ENCODE results near the gene LIPC.

The LIPC gene

DNA sequence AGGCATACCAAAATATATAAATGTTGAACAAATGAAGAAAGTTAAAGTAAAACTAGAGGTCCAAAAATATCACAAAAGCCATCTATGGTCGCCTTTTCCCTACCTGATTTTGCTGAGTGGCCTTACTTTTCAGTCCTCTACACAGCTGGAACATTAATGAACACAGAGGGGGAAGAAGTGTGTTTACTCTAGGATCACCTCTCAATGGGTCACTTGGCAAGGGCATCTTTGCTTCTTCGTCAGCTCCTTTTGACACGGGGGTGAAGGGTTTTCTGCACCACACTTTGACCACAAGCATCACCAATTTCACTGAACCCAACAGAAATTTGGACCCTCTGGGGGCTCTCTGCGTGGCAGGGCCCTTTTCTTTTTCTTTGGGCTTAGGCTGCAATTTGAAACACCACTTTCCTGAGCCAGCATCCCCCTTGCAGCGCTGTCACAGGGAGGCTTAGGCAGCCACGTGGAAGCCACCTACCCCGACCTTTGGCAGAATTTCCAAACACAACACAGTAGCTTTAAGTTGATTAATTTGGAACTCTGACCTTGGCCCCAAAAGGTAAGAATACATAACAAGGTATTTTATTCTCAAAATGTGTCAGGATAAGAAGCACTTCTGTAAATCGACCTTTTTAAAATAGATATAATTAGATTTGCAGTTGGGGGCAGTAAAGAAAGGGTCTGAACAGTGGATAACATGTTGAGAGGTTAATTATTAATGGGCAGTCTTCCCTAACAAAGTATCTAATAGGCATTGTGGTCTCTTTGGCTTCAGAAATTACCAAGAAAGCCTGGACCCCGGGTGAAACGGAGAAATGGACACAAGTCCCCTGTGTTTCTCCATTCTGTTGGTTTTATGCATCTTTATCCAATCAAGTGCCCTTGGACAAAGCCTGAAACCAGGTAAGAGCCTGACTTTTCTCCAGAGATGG lies at the start of gene LIPC:
Gene LIPC, plus strand, starts transcription at position 771 of the 929 bp plus-strand sequence. Its CDS starts 42 bp downstream, at position 813.
- DNase-seq, result no peak

DNA sequence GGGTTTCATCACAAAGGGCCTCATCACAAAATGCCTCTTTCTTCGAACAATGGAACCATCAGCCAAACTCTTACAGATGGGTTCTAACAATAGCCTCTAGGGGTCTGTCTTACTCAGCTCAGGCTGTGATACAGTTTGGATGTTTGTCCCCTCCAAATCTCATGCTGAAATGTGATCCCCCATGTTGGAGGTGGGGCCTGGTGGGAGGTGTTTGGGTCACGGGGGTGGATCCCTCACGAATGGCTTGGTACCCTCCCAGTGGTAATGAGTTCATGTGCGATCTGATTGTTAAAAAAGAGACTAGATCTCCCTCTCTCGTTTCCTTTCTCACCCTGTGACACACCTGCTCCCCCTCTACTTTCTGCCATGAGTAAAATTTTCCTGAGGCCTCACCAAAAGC lies 47.9 kb upstream of the LIPC start:
- no peak for DNase-seq

GRCh38 chr15:58384667-58385066 lies 47.1 kb upstream of the LIPC start:
- no peak for DNase-seq

- no peak for DNase-seq
Observed at GRCh38 chr15:58386081-58386480, 45.7 kb upstream of the LIPC start.

DNA sequence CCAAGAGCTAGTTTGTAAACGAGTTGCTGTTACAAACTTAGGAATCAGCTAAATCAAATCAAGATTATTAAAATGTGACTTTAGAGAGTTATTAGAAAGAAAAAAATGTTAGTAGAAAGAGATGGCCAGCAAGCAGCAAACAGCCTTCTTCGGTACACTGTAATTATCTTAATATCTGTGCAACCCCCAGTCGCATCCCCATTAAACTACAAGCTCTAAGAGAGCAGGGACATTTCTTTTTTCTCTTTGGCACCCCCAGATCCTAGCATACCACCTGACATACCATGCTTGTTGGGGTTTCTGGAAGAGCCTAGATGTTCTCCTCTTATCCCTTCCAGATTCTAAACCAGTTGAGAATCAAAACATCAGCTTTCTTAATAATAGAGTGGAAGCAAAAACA lies 45.1 kb upstream of the LIPC start:
- DNase-seq, result no peak

- DNase-seq, result no peak
Observed at GRCh38 chr15:58387130-58387529, 44.7 kb upstream of the LIPC start.

DNA sequence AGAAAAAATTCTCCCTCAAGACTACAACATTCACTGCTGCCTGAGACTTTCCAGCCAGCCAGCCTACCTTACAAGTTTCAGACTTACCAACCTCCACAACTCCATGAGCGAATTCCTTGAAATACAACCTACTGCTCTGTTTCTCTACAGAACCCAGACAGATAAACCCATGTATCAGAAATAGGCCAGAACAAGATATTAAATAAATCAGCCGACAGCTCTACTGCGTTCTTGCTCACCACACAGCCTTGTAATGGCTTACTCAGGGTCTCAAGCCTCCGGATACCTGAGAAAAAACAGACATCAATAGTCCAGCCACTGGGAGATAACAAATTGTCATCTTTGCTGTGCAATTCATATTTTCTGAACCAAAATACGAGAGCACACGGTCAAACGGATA lies 43.6 kb upstream of the LIPC start:
- DNase-seq, result no peak

GRCh38 chr15:58390118-58390517 lies 41.7 kb upstream of the LIPC start:
- no peak for DNase-seq

GRCh38 chr15:58390655-58391054 lies 41.1 kb upstream of the LIPC start:
- DNase-seq, result no peak

DNA sequence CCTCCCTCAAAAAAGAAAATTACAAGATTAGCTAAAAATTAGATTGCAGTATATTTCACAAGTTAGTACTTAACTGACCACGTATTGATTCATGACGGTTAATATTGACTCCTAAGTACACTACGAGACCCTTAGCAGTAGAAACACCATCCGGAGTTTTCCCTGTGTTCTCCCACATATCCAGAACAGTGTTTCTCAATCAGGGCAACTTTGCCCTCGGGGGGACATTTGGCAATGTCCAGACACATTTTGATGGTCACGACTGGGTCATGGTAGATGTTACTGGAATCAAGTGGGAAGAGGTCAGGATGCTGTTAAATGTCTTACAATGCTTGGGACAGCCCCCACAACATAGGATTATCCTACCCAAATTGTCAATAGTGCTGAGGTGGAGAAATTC lies 40.7 kb upstream of the LIPC start:
- no peak for DNase-seq

DNA sequence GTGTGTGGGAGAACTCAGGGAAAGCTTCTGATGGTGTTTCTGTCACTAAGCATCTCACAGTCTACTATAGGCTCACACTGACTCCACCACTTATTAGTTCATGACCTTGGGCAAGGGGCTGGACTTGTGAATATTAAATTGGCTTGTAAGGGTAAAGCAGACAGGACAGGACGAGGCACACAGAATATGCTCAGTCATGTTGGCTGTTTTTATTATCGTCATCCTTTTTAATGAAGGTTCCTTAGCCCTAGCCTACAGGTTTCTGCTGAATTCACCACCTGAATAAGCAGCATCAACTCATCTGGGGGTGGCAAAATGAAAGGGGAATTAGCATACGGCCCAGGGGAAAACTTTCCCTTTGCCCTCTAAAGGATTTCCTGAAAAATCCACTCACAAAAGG lies 39.6 kb upstream of the LIPC start:
- no peak for DNase-seq

- no peak for DNase-seq
Observed at GRCh38 chr15:58392611-58393161, 39.1 kb upstream of the LIPC start.

DNA sequence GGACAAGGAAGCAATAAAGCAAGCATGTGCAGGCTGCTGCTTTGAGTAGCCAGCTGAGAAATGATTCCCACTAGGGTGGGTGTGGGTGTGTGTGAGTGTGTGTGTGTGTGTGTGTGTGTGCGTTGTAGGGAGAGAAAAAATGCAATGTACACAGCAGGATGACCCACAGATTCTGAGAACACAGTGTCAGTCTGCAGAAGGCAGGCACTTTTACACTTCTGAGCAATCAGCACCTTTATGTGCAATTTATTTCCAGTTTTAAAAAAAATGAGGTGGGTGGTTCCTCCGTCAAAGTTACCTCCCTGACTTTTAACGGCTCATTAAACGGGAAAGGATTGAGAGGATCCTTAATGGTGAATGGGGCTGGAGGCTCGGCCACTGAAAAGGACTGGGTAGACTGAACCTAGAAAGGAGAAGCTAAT lies 38.5 kb upstream of the LIPC start:
- no peak for DNase-seq

DNA sequence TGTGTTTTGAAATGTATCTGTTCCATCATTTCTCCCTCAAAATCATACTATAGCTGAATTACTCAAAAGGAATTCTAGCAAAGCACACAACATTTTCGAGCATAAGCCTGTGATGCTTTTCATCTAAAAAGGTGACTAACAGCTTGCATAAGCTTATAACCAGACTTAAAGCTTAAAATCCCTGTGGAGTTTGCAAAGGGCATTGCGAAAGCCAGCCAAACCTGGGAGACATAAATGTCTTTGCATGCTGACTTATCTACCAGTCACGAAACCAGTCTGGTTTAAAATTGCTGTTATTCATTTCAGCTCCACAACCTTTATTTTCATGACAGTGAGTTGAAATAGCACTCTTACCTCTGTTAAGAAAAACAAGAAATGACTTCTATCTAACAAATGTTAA lies 35.6 kb upstream of the LIPC start:
- no peak for DNase-seq

DNA sequence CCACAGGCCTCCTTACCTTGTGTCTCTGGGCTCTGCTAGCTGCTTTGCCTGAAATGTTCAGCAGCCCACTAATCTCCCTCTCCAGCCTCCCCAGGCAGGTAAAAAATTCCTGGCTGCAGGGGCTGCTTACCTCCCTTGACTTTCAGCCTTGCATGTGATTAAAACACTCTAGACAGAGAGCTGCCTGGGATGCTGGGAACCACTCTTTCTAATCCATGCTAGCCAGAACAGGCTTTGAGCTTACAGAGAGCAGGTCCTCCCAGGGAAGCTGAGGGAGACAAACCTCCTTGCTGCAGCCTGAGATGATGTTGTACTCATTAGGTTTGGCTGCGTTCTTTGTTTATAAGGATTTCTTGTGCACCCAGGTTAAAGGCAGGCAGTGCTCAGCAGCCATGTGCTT lies 33.7 kb upstream of the LIPC start:
- DNase-seq, result no peak

GRCh38 chr15:58398643-58399042 lies 33.1 kb upstream of the LIPC start:
- no peak for DNase-seq

- DNase-seq, result no peak
Observed at GRCh38 chr15:58399739-58400138, 32.1 kb upstream of the LIPC start.

- DNase-seq, result no peak
Observed at GRCh38 chr15:58401276-58401675, 30.5 kb upstream of the LIPC start.

DNA sequence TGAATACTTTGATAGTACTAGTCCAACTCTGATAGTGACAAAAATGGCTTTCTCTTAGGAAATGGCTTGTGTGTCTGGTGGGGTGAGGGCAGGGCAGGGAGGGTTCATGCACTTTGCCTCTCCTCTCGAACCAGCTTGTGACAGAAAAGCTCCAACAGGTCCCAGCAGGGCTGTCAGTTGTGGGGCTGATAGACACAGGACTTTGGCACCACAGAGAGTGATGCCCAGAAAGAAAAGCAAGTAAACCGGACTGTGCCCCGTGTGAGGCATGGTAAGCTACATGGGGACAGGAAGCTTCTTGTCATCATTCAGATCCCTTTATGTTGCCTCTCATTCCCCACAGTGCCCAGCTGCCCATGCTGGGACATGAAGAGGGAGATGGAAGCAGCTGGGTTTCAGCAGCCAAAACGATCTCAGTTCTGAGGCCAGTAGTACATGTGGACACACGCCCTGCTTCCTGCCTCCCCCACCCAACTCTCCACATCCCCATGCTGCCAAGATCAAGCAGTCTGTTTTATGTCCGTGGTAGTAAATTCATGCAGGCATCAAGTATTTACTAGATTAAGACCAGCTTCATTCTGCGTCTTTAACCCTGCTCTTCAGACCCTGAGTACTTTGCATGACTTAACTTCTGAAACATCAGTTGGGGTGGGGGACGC lies 29.7 kb upstream of the LIPC start:
- DNase-seq, result no peak

DNA sequence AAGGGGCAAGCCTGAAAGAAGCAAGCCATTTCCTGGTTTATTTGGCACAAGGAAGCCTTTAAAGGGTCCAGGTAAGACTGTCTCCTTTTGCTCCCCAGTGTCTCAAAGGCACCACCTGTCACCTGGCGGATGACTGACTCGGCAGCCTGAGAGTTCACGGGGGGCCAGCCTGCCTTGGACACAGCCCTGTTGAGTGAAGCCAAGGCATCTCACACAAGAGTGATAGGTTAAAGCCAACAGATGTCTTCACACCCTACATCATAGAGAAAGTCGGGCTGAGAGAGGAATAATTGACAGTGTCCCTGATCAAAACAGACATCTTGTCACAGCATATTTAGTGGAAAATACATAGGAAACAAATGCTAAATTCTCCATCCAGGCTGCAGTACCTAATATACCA lies 28.2 kb upstream of the LIPC start:
- DNase-seq, result no peak

- DNase-seq, result no peak
Observed at GRCh38 chr15:58404020-58404419, 27.8 kb upstream of the LIPC start.

DNA sequence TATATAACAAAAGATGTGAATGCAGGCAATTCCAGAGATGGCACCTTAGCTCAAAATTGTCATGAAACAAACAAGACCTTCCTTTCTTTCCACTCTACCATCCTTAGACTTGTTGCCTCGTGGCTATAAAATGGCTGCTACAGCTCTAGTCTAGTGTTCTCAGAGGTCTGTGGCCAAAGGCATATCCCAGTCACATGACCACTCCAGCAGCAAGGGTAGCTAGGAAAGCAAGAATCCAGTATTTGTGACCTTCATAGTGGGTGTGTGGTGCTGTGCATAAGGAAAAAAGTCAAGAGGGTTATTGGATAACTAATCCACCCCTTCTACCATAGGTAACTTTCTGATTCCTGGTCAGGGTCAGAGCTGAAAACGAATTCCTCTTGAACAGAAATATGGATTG lies 27.1 kb upstream of the LIPC start:
- DNase-seq, result no peak

GRCh38 chr15:58405865-58406264 lies 25.9 kb upstream of the LIPC start:
- no peak for DNase-seq

GRCh38 chr15:58406811-58407210 lies 25.0 kb upstream of the LIPC start:
- DNase-seq, result no peak

Measured in KG1 (cell line).